Frontal cortex (tissue), 4 donors: Measurements from ENCODE around the gene CIRBP. TPM values are rescaled to one million over a fixed set of nuclear protein-coding genes. Genes with fewer than 3 reads are reported as not detected.
A peak's percentile ranks its signal among the peaks of the same experiment; 100 is the strongest.
"Not testable (repeated sequence)": the region's sequence is repeated elsewhere in the genome, so short reads cannot be mapped to it uniquely, and the experiment has no call there.

ENCODE experiments used
- DNase-seq, 2 donors: peaks; one replicate each; pipeline ENCODE4 v3.0.0; 2012; ENCODE audit warnings: low spot score in 2 of 2
- FAIRE-seq: peaks from 2 replicates; lab custom pipeline; 2012; peaks lifted over from hg19 to GRCh38; lab: Jason Lieb, UNC
- total RNA-seq: library from RNA; depleted of rRNA; stranded (reverse); fragments of >200 nt; gene quantifications from one replicate; pipeline ENCODE4 v1.2.3, GENCODE V29; 2014
- donor health status: control.
- donor health status: control.
- donor health status: control.

Gene CIRBP
- total RNA-seq, 1 donor from 2014 or later = 573 TPM

- FAIRE-seq (no peak), DNase-seq (peak; percentile 95 to 97)
Observed at GRCh38 chr19:1241417-1242095, 27.6 kb upstream of the CIRBP start, which contains the start of gene ATP5F1D. Gene ATP5F1D (plus strand): TSS chr19:1241751. CDS start chr19:1241851, 100 bp downstream.

- FAIRE-seq (no peak), DNase-seq (peak; percentile 87 to 90)
Observed at GRCh38 chr19:1243768-1244692, 25.1 kb upstream of the CIRBP start.

GRCh38 chr19:1244693-1245451 lies 24.3 kb upstream of the CIRBP start:
- no peak for FAIRE-seq
- DNase-seq = no peak

GRCh38 chr19:1245494-1246264 lies 23.5 kb upstream of the CIRBP start:
- DNase-seq (no peak), FAIRE-seq (no peak)

DNA sequence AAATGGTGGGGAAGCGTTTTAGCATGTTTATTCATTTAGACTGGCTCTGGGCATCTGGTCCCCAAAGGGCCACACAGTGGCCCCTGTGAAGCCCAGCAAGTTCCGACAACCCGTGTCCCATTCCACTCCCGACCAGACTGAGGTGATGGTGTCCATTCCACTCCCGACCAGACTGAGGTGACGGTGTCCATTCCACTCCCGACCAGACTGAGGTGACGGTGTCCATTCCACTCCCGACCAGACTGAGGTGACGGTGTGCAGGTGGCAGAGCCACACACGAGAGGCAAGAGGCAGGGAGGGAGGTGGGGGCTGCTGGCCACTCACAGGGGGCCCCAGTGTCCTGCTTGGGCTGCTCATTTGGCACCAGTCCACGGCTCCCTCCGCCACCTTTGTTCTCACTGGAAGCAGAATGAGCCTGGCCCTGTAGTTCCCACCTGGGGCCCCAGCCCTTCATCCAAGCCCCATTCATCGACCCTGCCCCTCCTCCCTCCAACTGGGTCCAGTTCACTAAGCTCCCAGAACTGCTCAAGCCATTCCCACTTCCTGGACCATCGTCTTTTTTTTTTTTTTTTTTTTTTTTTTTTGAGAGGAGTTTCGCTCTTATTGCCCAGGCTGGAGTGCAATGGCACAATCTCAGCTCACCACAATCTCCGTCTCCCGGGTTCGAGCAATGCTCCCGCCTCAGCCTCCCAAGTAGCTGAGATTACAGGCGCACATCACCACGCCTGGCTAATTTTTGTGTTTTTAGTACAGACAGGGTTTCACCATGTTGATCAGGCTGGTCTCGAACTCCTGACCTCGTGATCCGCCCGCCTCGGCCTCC lies 22.7 kb upstream of the CIRBP start:
- not testable (repeated sequence) for FAIRE-seq, DNase-seq

DNA sequence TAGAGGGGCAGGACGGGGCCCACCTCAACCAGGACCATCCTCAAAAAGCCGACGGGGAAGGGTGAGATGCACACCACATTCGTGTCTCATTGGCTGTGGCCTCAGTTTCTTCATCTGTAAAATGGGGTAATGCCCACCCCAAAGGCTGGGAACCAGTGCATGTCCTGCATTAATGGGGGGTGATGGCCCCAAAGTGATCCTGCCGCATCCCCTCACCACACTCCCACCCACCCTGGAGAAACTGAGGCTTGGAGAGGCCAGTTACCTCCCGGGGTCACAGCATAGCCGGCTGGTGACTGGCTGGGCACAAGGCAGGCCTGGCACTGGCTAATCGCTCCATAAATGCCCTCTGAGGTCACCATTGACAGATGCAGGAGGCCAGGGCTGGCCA lies 21.4 kb upstream of the CIRBP start:
- no peak for FAIRE-seq

DNA sequence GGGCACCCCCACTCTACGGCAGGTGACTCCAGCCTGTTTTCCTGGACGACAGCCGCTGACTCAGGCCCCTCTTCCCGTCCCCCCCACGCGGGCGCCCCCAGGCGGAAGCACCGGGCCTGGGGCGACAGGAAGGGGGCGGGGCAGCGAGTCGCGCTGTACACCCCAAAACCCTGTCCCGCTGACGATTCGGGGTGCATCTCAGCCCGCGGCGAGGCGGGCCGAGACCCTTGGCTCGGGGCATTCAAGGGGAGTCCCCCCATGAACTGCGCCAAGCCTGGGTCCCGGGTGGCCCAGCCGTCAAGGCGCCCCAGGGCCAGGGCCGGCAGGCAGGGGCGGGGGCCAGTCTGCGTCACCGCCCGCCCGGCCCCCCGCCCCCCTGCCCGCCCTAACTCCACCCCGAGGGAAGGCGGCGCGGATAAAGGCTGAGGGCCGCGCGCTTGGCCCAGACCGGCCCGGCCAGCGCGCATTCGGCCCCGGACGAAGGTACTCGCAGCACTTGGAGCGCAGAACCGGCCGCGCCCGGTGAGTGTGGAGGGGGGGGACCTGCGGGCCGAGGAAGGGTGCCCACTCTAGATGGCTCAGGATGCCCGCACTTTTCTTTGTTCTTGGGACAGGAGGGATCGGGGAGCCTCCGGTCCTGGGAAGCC lies 20.9 kb upstream of the CIRBP start, which contains the start of gene MIDN:
TSS of gene MIDN (plus strand) at position 445 of the 647 bp plus-strand sequence. CDS start 1,714 bp downstream, outside the sequence.
- DNase-seq = peak; percentile 78 to 83
- no peak for FAIRE-seq

More for the DNA sequence above, 21.4 kb upstream of the CIRBP start:
- DNase-seq = no peak

DNA sequence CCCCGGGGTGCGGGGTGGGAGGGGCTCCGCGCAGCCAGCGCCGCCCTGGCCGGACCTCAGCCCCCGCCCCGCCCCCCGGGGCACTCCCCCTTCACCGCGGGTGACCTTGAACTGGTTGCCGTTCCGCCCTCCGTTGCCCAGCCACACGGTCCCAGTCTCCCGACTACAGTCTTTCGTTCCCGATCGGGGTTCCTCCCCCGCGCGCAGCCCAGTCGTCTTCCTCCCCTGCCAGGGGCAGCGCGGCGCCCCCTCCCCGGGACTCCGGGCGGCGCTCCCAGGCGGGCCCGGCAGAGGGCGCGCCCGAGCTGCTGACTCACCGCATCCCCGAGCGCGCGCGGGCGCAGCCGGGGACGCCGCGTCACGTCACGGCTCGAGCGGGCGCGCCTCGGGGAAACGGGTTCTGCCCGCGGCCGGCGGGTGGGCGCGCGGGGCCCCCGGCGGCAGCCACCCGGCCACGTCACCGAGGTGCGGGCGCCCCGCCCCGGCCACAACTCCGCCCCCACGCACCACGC lies 20.3 kb upstream of the CIRBP start:
- DNase-seq = peak; percentile 75 to 89
- FAIRE-seq = no peak

- FAIRE-seq (no peak), DNase-seq (peak; percentile 89 to 98)
Observed at GRCh38 chr19:1249298-1249989, 19.7 kb upstream of the CIRBP start.

DNA sequence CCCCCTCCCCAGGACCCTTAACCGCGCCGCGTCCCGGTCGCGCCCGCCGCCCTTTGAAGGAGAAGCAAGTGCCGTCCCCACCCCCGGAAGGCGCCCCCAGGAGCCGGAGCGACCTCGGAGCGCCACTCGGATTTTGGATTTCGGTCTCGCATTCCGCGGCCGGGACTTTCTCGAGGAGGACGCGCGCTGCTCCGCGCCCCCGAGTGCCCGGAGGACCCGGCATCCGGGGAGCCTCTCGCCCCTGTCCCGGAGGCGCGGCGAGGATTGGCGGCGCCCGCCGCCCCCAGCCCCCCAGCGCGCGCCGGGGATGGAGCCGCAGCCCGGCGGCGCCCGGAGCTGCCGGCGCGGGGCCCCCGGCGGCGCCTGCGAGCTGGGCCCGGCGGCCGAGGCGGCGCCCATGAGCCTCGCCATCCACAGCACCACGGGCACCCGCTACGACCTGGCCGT lies 19.1 kb upstream of the CIRBP start:
- DNase-seq = no peak
- no peak for FAIRE-seq

DNA sequence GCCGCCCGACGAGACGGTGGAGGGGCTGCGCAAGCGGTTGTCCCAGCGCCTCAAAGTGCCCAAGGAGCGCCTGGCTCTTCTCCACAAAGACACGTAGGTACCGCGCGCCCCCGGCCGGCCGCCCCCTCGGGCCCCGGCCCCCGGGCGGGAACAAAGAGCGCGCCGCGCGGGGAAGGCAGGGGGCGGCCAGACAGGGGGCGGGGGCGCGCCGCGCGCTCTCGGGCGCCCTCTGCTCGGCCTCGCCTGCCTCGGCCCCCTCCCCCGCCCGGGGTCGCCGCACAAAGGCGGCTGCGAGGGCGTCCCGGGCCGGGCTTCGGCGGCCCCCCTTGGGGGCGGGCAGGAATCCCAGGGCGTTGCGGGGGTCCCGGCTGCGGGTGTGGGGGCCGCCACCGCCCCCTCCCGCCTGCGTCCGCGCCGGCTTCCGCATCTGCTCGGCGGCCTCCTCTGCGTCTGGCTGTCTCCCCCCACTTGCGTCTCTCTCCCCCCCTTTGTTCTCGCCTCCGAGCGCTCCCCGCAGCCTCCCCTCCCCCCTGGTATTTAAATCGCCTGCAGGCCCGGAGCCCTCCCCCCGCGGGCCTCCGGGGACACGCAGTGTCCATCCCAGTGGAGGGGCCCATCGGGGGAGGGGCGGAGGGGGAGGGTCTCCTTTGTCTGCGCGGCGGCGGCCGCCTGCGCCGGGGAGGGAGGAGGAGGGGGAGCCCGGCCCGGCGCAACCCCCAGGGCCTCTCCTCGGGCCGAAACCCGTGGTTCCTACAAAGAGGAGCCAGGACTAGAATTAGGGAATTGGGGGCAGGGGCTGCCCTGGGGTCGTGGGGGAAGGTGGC lies 18.5 kb upstream of the CIRBP start:
- DNase-seq = peak in 1 of 2 donors; percentile 80
- FAIRE-seq = no peak

- DNase-seq (no peak), FAIRE-seq (no peak)
Observed at GRCh38 chr19:1251330-1252220, 17.6 kb upstream of the CIRBP start.

DNA sequence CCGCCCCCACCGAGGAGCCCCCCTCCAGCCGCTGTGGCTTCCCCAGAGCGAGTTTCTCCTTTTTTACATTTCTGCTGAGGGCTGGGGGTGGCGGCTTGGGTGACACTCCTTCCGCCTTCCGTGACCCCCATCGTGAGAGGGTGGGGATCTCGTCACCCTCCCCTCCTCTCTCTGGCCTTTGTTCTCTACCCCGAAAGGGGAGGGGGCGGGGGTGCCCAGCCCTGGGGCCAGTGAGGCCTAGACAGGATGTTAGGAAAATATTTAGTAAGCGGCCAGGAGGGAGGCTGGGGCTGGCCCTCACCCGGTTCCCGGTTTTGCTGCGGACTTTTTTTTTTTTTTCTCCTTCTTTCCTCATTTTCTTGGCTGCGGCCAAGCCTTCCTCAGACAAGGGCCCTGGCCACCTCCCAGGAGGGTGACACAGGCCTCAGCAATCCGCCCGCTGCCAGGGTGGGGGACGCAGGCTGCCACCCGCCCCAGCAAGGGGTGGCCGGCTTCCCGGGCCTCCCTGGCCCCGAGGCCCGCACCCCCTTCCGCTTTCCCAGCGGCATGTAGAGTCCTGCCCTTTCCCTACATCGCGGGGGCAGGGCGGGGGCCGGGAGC lies 16.8 kb upstream of the CIRBP start:
- FAIRE-seq (no peak), DNase-seq (peak; percentile 60 to 76)

- FAIRE-seq = no peak
- peak; percentile 83 to 87 for DNase-seq
Observed at GRCh38 chr19:1252821-1253513, 16.2 kb upstream of the CIRBP start.
